HepG2 (cell line): Measurements from ENCODE around the gene MAFF. TPM values are rescaled to one million over a fixed set of nuclear protein-coding genes. Genes with fewer than 3 reads are reported as not detected.
A peak's percentile ranks its signal among the peaks of the same experiment; 100 is the strongest.

ENCODE experiments used
- FOXJ3 ChIP-seq: sonication (generic); formaldehyde crosslinking; IDR thresholded peaks from 2 replicates; pipeline ENCODE4 v1.4.0; 2020; ENCODE audit warnings: missing genetic modification reagents, mild to moderate bottlenecking, borderline replicate concordance
- HCFC1 ChIP-seq: fragments of 150-350 bp; IDR thresholded peaks from 2 replicates; pipeline ENCODE4 v1.6.1; 2014; ENCODE audit warnings: low read depth, low read length
- MTF2 ChIP-seq: sonication (generic); formaldehyde crosslinking; IDR thresholded peaks from 2 replicates; pipeline ENCODE4 v1.5.0; 2020; ENCODE audit warnings: missing genetic modification reagents, borderline replicate concordance
- NCOR1 ChIP-seq: fragments of 200-600 bp; sonication (generic); IDR thresholded peaks from 2 replicates; pipeline ENCODE4 v1.7.0; 2017; ENCODE audit warnings: antibody characterized with exemption, low read length, borderline replicate concordance
- NFE2 ChIP-seq: sonication (generic); formaldehyde crosslinking; IDR thresholded peaks from 2 replicates; pipeline ENCODE4 v1.4.0; 2020; ENCODE audit warnings: missing genetic modification reagents
- PHF21A ChIP-seq: sonication (generic); formaldehyde crosslinking; IDR thresholded peaks from 2 replicates; pipeline ENCODE4 v1.5.0; 2020; ENCODE audit warnings: mild to moderate bottlenecking, missing genetic modification reagents
- SNRNP70 ChIP-seq: fragments of 200-400 bp; formaldehyde crosslinking; IDR thresholded peaks from 2 replicates; pipeline ENCODE4 v1.6.1; 2017; ENCODE audit warnings: mild to moderate bottlenecking, low read depth, low read length, moderate library complexity
- SOX13 ChIP-seq, 3 experiments: fragments of 450-650 bp in 1 of 3; sonication (generic) in 1 of 3; formaldehyde crosslinking in 1 of 3; IDR thresholded peaks in 2 of 3; conservative IDR thresholded peaks in 1 of 3; 2 replicates each; pipeline versions ENCODE4 v1.5.0 to v1.6.1; 2016 to 2020; ENCODE audit warnings: antibody characterized with exemption in 1 of 3, mild to moderate bottlenecking in 1 of 3, missing compliant biosample characterization in 1 of 3, missing genetic modification reagents in 1 of 3, moderate library complexity in 1 of 3
- SRSF4 ChIP-seq: fragments of 200-400 bp; formaldehyde crosslinking; IDR thresholded peaks from one replicate; pipeline ENCODE4 v1.6.1; 2018; ENCODE audit warnings: mild to moderate bottlenecking, low read depth, low read length, moderate library complexity; ENCODE audit not compliant: poor library complexity, severe bottlenecking
- THAP11 ChIP-seq: IDR thresholded peaks from 2 replicates; pipeline ENCODE4 v1.6.1; 2016; ENCODE audit warnings: missing biosample characterization, missing genetic modification reagents
- TSC22D2 ChIP-seq: sonication (generic); formaldehyde crosslinking; IDR thresholded peaks from 2 replicates; pipeline ENCODE4 v1.5.1; 2020; ENCODE audit warnings: missing genetic modification reagents, mild to moderate bottlenecking, borderline replicate concordance
- ZNF570 ChIP-seq: sonication (generic); formaldehyde crosslinking; IDR thresholded peaks from 2 replicates; pipeline ENCODE4 v1.4.0; 2020; ENCODE audit warnings: mild to moderate bottlenecking, missing genetic modification reagents, borderline replicate concordance
- ZNF879 ChIP-seq: sonication (generic); formaldehyde crosslinking; IDR thresholded peaks from 2 replicates; pipeline ENCODE4 v1.8.1; 2023; ENCODE audit warnings: missing genetic modification reagents
- polyA plus RNA-seq, 8 experiments: library from polyadenylated mRNA; depleted of rRNA in 3 of 8; stranded (reverse) in 7 of 8; unstranded in 1 of 8; fragments of >200 nt; fragmentation: Illumina TruSeq in 4 of 8; extraction: Trizol in 4 of 8; gene quantifications; 2 replicates each; pipeline versions ENCODE4 v1.2.1 to v1.2.3, GENCODE V29; 2011 to 2016; ENCODE audit warnings: low read depth in 4 of 8, missing spikeins in 1 of 8, mixed read lengths in 1 of 8; ENCODE audit not compliant: insufficient read depth in 1 of 8
- total RNA-seq, 5 experiments: library from RNA; depleted of rRNA; stranded (reverse); fragments of >200 nt; fragmentation: Illumina TruSeq; extraction: Trizol; gene quantifications; 2 replicates each; pipeline ENCODE4 v1.2.3, GENCODE V29; 2016; ENCODE audit warnings: low read depth in 1 of 5
- TF ChIP-seq, protein P1 (sequence below): sonication (generic); formaldehyde crosslinking; conservative IDR thresholded peaks from 2 replicates; pipeline ENCODE4 v1.4.0; 2020; ENCODE audit warnings: missing genetic modification reagents
- TF ChIP-seq, protein P2 (sequence below): sonication (generic); formaldehyde crosslinking; IDR thresholded peaks from 2 replicates; pipeline ENCODE4 v1.5.0; 2020; ENCODE audit warnings: mild to moderate bottlenecking, missing genetic modification reagents, borderline replicate concordance
- TF ChIP-seq, protein P3 (sequence below): sonication (generic); formaldehyde crosslinking; IDR thresholded peaks from 2 replicates; pipeline ENCODE4 v1.9.0; 2021; ENCODE audit warnings: missing genetic modification reagents, borderline replicate concordance
- TF ChIP-seq, protein P4 (sequence below): IDR thresholded peaks from 2 replicates; pipeline ENCODE4 v1.6.1; 2016; ENCODE audit warnings: missing biosample characterization, missing genetic modification reagents, low read depth

The MAFF gene
- total and polyA plus RNA-seq, 2 of the 13 experiments (the other 11 are each of a cell fraction or from before 2014, with no cell fraction given) = 5.4 to 14.3 TPM

DNA sequence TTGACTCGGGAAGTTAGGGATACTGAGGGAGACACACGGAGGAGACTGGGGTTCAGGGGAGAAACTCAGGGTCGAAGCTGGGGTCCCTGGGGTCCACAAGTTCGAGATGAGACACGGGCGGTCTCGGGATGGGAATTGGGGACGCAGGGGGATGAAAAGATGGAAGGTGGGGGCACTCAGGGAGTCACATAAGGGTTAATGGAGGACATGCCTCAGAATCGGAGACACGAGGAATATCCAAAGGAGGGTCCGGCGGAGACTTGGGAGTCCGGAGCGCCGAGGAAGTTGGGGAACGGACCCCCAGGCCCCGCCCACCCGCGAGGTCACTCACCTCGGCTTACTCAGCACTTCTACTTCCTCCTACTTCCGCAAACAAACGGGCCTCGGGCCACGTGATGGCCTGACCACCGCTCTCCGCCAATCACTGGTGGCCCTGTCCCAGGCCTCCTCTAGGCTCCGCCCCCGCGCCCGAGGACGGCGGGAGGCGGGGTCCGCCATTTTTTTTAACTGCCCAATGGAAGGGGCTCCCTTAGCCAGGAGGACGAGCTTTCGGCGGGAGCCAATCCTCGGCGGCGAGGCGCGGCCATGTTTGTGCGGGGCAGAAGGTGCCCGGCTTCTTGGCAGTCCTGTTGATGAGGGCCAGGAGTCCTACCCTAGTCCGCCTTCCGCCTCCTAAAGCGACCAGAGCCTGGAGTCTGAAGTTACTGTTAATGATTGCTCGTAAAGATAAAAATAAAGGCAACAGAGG, 20.2 kb upstream of the MAFF start, which contains the start of gene PLA2G6 (continued):
- TF ChIP-seq, protein P1, sequence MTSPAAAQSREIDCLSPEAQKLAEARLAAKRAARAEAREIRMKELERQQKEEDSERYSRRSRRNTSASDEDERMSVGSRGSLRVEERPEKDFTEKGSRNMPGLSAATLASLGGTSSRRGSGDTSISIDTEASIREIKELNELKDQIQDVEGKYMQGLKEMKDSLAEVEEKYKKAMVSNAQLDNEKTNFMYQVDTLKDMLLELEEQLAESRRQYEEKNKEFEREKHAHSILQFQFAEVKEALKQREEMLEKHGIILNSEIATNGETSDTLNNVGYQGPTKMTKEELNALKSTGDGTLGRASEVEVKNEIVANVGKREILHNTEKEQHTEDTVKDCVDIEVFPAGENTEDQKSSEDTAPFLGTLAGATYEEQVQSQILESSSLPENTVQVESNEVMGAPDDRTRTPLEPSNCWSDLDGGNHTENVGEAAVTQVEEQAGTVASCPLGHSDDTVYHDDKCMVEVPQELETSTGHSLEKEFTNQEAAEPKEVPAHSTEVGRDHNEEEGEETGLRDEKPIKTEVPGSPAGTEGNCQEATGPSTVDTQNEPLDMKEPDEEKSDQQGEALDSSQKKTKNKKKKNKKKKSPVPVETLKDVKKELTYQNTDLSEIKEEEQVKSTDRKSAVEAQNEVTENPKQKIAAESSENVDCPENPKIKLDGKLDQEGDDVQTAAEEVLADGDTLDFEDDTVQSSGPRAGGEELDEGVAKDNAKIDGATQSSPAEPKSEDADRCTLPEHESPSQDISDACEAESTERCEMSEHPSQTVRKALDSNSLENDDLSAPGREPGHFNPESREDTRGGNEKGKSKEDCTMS (CRISPR knock-in tag) = no peak
- TF ChIP-seq TSC22D2 (CRISPR knock-in tag) = no peak
- no peak for TF ChIP-seq FOXJ3 (CRISPR knock-in tag)
- TF ChIP-seq NFE2 (CRISPR knock-in tag) = no peak
- peak; percentile 81 for TF ChIP-seq THAP11
- peak; percentile 62; the same call in 1 of the 2 replicates for TF ChIP-seq HCFC1
- no peak for TF ChIP-seq SOX13 (IDR thresholded peaks at IDR 0.05)
- no peak for TF ChIP-seq SOX13 (CRISPR knock-in tag; conservative IDR thresholded peaks at IDR 0.05 in 1 of 2, IDR thresholded peaks at IDR 0.05 in 1 of 2)
- TF ChIP-seq, protein P2, sequence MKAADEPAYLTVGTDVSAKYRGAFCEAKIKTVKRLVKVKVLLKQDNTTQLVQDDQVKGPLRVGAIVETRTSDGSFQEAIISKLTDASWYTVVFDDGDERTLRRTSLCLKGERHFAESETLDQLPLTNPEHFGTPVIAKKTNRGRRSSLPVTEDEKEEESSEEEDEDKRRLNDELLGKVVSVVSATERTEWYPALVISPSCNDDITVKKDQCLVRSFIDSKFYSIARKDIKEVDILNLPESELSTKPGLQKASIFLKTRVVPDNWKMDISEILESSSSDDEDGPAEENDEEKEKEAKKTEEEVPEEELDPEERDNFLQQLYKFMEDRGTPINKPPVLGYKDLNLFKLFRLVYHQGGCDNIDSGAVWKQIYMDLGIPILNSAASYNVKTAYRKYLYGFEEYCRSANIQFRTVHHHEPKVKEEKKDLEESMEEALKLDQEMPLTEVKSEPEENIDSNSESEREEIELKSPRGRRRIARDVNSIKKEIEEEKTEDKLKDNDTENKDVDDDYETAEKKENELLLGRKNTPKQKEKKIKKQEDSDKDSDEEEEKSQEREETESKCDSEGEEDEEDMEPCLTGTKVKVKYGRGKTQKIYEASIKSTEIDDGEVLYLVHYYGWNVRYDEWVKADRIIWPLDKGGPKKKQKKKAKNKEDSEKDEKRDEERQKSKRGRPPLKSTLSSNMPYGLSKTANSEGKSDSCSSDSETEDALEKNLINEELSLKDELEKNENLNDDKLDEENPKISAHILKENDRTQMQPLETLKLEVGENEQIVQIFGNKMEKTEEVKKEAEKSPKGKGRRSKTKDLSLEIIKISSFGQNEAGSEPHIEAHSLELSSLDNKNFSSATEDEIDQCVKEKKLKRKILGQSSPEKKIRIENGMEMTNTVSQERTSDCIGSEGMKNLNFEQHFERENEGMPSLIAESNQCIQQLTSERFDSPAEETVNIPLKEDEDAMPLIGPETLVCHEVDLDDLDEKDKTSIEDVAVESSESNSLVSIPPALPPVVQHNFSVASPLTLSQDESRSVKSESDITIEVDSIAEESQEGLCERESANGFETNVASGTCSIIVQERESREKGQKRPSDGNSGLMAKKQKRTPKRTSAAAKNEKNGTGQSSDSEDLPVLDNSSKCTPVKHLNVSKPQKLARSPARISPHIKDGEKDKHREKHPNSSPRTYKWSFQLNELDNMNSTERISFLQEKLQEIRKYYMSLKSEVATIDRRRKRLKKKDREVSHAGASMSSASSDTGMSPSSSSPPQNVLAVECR (CRISPR knock-in tag) = peak; percentile 69; the same call in 1 of the 2 replicates
- no peak for TF ChIP-seq MTF2
- TF ChIP-seq, protein P3, sequence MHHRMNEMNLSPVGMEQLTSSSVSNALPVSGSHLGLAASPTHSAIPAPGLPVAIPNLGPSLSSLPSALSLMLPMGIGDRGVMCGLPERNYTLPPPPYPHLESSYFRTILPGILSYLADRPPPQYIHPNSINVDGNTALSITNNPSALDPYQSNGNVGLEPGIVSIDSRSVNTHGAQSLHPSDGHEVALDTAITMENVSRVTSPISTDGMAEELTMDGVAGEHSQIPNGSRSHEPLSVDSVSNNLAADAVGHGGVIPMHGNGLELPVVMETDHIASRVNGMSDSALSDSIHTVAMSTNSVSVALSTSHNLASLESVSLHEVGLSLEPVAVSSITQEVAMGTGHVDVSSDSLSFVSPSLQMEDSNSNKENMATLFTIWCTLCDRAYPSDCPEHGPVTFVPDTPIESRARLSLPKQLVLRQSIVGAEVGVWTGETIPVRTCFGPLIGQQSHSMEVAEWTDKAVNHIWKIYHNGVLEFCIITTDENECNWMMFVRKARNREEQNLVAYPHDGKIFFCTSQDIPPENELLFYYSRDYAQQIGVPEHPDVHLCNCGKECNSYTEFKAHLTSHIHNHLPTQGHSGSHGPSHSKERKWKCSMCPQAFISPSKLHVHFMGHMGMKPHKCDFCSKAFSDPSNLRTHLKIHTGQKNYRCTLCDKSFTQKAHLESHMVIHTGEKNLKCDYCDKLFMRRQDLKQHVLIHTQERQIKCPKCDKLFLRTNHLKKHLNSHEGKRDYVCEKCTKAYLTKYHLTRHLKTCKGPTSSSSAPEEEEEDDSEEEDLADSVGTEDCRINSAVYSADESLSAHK (CRISPR knock-in tag) = no peak
- TF ChIP-seq NCOR1 = no peak
- no peak for TF ChIP-seq PHF21A (CRISPR knock-in tag)
- no peak for TF ChIP-seq ZNF879 (CRISPR knock-in tag)
- TF ChIP-seq, protein P4, sequence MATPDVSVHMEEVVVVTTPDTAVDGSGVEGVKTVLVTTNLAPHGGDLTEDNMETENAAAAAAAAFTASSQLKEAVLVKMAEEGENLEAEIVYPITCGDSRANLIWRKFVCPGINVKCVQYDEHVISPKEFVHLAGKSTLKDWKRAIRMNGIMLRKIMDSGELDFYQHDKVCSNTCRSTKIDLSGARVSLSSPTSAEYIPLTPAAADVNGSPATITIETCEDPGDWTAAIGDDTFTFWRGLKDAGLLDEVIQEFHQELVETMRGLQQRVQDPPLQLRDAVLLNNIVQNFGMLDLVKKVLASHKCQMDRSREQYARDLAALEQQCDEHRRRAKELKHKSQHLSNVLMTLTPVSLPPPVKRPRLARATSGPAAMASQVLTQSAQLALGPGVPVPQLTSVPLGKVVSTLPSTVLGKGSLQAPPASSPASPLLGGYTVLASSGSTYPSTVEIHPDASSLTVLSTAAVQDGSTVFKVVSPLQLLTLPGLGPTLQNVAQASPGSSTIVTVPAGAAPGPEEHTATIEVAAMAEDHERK (CRISPR knock-in tag) = no peak
- TF ChIP-seq ZNF570 (CRISPR knock-in tag) = no peak
- TF ChIP-seq SRSF4 = no peak
- no peak for TF ChIP-seq SNRNP70
